ENCODE data around the gene TMEM25. TPM values are rescaled to one million over a fixed set of nuclear protein-coding genes. Genes with fewer than 3 reads are reported as not detected.
"Not testable (repeated sequence)": the region's sequence is repeated elsewhere in the genome, so short reads cannot be mapped to it uniquely, and the experiment has no call there.

Gene TMEM25
- total RNA-seq, 1 donor, result 10.1 TPM

- Histone ChIP-seq H4K20me1 (ENCODE audit: insufficient read depth, low read length) (peaks cover 30% of the 10 kb centered on the region), H2AFZ (ENCODE audit: low read length) (no peak overlapping the region), H3K4me2 (ENCODE audit: insufficient read depth, low read length) (no peak overlapping the region), H3K4me3 (ENCODE audit: insufficient read depth, low read length) (no peak overlapping the region), H3K9me3 (ENCODE audit: low read depth, low read length) (no peaks in the 10 kb centered on the region), H3K79me2 (ENCODE audit: insufficient read depth, low read length) (peaks cover 45% of the 10 kb centered on the region), H3K36me3 (ENCODE audit: insufficient read depth, low read length) (no peaks in the 10 kb centered on the region), H3K4me1 (ENCODE audit: insufficient read depth, low read length) (peaks cover 26% of the 10 kb centered on the region), H3K27ac (ENCODE audit: low read depth, low read length) (no peak overlapping the region), H3K27me3 (ENCODE audit: insufficient read depth, low read length) (no peaks in the 10 kb centered on the region)
- TF ChIP-seq, protein P1, sequence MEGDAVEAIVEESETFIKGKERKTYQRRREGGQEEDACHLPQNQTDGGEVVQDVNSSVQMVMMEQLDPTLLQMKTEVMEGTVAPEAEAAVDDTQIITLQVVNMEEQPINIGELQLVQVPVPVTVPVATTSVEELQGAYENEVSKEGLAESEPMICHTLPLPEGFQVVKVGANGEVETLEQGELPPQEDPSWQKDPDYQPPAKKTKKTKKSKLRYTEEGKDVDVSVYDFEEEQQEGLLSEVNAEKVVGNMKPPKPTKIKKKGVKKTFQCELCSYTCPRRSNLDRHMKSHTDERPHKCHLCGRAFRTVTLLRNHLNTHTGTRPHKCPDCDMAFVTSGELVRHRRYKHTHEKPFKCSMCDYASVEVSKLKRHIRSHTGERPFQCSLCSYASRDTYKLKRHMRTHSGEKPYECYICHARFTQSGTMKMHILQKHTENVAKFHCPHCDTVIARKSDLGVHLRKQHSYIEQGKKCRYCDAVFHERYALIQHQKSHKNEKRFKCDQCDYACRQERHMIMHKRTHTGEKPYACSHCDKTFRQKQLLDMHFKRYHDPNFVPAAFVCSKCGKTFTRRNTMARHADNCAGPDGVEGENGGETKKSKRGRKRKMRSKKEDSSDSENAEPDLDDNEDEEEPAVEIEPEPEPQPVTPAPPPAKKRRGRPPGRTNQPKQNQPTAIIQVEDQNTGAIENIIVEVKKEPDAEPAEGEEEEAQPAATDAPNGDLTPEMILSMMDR (IDR thresholded peaks at IDR 0.05; ENCODE audit: extremely low read depth, low read depth, low read length), result no peak
- no peak for DNase-seq (ENCODE audit: insufficient read length, low spot score, missing footprints)
Observed at GRCh38 chr11:118570787-118571186, 39.8 kb downstream of the TMEM25 start.

DNA sequence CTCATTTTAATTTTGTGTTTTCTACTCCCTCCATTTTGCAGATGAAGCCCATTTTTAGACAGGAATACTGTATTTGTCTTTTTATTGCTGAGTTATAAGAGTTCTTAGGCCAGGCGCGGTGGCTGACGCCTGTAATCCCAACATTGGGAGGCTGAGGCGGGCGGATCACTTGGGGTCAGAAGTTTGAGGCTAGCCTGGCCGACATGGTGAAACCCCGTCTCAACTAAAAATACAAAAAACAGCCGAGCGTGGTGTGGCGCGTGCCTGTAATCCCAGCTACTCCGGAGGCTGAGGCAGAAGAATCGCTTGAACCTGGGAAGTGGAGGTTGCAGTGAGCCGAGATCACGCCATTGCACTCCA, 40.7 kb downstream of the TMEM25 start:
- H3K4me1 ChIP-seq (ENCODE audit: insufficient read depth, low read length), result peaks cover 27% of the 10 kb centered on the region
- not testable (repeated sequence) for H3K36me3 ChIP-seq (ENCODE audit: insufficient read depth, low read length); H3K27me3 ChIP-seq (ENCODE audit: insufficient read depth, low read length); DNase-seq (ENCODE audit: insufficient read length, low spot score, missing footprints); H3K9me3 ChIP-seq (ENCODE audit: low read depth, low read length)
- peak overlapping the region; percentile 93 for H3K4me3 ChIP-seq (ENCODE audit: insufficient read depth, low read length)
- peak overlapping the region; percentile 98 for H3K27ac ChIP-seq (ENCODE audit: low read depth, low read length)
- H4K20me1 ChIP-seq (ENCODE audit: insufficient read depth, low read length), result peaks cover 39% of the 10 kb centered on the region
- H3K4me2 ChIP-seq (ENCODE audit: insufficient read depth, low read length), result peak overlapping the region; percentile 98
- H2AFZ ChIP-seq (ENCODE audit: low read length), result peak overlapping the region; percentile 81
- H3K79me2 ChIP-seq (ENCODE audit: insufficient read depth, low read length), result peaks cover 54% of the 10 kb centered on the region

DNA sequence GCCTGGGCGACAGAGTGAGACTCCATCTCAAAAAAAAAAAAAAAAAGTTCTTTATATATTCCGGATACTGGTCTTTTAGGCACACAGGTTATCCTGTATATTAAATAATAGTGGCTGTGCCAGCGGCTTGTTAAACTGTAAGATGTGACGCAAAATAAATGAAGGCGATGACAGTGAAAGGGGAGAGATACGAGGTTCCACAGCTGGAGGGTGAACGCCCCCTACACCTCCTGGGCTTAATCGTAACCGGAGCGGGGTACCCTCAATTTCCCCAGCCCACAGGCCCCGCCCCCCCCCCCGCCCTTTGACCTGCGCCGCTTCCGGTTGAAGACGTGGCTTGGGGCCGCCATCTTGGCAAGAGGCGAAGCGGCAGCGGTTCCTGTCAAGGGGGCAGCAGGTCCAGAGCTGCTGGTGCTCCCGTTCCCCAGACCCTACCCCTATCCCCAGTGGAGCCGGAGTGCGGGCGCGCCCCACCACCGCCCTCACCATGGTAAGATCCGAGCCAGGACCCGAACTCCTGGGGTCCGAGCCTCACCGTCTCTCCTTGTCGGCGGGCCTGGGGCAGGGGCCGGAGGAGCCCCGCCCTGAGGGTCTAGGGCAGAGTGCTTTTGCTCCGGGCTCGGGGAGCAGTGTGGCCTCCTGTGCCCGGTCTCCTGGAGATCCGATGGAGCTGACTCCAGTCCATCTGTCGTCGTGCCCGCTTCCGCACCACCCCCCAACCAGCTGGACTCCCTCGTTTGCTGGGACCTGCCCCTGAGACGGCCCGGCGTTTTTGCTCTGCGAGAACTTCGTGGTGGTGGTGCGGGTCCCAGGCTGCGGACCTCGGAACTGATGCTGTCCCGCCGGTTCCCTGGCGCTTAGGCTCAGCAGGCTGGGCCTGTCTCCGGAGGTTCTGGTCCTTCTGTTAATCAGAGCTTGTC, 41.3 kb downstream of the TMEM25 start, which contains the start of gene ARCN1:
TSS of gene ARCN1 (plus strand) at position 349 of the 920 bp plus-strand sequence. CDS start at position 488, 139 bp downstream.
- Histone ChIP-seq H3K4me2 (ENCODE audit: insufficient read depth, low read length) (peak within 1 kb of the TSS; percentile 98), H3K27ac (ENCODE audit: low read depth, low read length) (peak within 1 kb of the TSS; percentile 98), H2AFZ (ENCODE audit: low read length) (peak within 1 kb of the TSS; percentile 81), H3K4me3 (ENCODE audit: insufficient read depth, low read length) (peak within 1 kb of the TSS; percentile 93), H4K20me1 (ENCODE audit: insufficient read depth, low read length) (peaks cover 44% of the 10 kb centered on the region), H3K9me3 (ENCODE audit: low read depth, low read length) (no peaks in the 10 kb centered on the region), H3K4me1 (ENCODE audit: insufficient read depth, low read length) (peaks cover 29% of the 10 kb centered on the region), H3K27me3 (ENCODE audit: insufficient read depth, low read length) (no peaks in the 10 kb centered on the region), H3K36me3 (ENCODE audit: insufficient read depth, low read length) (peaks cover 2% of the 10 kb centered on the region), H3K79me2 (ENCODE audit: insufficient read depth, low read length) (peaks cover 61% of the 10 kb centered on the region)
- DNase-seq (ENCODE audit: insufficient read length, low spot score, missing footprints), result peak; percentile 92
- TF ChIP-seq, protein P1 (IDR thresholded peaks at IDR 0.05; ENCODE audit: extremely low read depth, low read depth, low read length), result no peak

- Histone ChIP-seq H3K27ac (ENCODE audit: low read depth, low read length) (peak overlapping the region; percentile 98), H3K4me3 (ENCODE audit: insufficient read depth, low read length) (peak overlapping the region; percentile 93), H2AFZ (ENCODE audit: low read length) (peak overlapping the region; percentile 67), H3K36me3 (ENCODE audit: insufficient read depth, low read length) (peaks cover 6% of the 10 kb centered on the region), H3K79me2 (ENCODE audit: insufficient read depth, low read length) (peaks cover 68% of the 10 kb centered on the region), H3K4me1 (ENCODE audit: insufficient read depth, low read length) (peaks cover 29% of the 10 kb centered on the region), H3K4me2 (ENCODE audit: insufficient read depth, low read length) (peak overlapping the region; percentile 98), H4K20me1 (ENCODE audit: insufficient read depth, low read length) (peaks cover 49% of the 10 kb centered on the region), H3K27me3 (ENCODE audit: insufficient read depth, low read length) (no peaks in the 10 kb centered on the region), H3K9me3 (ENCODE audit: low read depth, low read length) (no peaks in the 10 kb centered on the region)
- TF ChIP-seq, protein P1 (IDR thresholded peaks at IDR 0.05; ENCODE audit: extremely low read depth, low read depth, low read length), result no peak
- DNase-seq (ENCODE audit: insufficient read length, low spot score, missing footprints), result peak; percentile 53
Observed at GRCh38 chr11:118572981-118573550, 42.1 kb downstream of the TMEM25 start.

Measured in osteoblast (primary cell).